Measurements from ENCODE around the gene SULT1B1. TPM values are rescaled to one million over a fixed set of nuclear protein-coding genes. Genes with fewer than 3 reads are reported as not detected.

SULT1B1 gene
- total RNA-seq, 1 donor, result not detected

DNA sequence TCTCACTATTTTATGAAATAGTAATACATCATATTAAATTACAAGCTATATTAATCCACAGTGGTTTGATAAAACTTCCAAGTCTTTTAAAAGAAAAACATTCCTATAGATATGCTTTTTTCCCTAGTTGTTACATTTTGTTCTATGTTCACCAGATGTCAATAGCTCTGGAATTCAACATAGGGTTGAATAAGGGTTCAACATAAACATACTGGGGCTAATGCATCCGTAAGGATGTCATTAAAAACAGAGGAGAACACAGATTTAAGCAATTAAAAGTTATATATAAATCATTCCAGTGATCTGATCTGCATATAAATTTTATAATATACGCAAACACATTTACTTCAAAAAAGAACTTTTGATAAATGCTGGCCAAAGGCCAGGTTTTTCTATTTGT lies 32.5 kb downstream of the SULT1B1 start:
- H3K4me3 ChIP-seq (ENCODE audit: insufficient read depth, low read length), result no peak overlapping the region
- H3K27ac ChIP-seq (ENCODE audit: low read depth, low read length), result no peak overlapping the region
- H3K27me3 ChIP-seq (ENCODE audit: insufficient read depth, low read length), result no peaks in the 10 kb centered on the region
- no peaks in the 10 kb centered on the region for H3K79me2 ChIP-seq (ENCODE audit: insufficient read depth, low read length)
- no peak for DNase-seq (ENCODE audit: insufficient read length, low spot score, missing footprints)
- no peak overlapping the region for H2AFZ ChIP-seq (ENCODE audit: low read length)
- H4K20me1 ChIP-seq (ENCODE audit: insufficient read depth, low read length), result no peaks in the 10 kb centered on the region
- TF ChIP-seq, protein P1, sequence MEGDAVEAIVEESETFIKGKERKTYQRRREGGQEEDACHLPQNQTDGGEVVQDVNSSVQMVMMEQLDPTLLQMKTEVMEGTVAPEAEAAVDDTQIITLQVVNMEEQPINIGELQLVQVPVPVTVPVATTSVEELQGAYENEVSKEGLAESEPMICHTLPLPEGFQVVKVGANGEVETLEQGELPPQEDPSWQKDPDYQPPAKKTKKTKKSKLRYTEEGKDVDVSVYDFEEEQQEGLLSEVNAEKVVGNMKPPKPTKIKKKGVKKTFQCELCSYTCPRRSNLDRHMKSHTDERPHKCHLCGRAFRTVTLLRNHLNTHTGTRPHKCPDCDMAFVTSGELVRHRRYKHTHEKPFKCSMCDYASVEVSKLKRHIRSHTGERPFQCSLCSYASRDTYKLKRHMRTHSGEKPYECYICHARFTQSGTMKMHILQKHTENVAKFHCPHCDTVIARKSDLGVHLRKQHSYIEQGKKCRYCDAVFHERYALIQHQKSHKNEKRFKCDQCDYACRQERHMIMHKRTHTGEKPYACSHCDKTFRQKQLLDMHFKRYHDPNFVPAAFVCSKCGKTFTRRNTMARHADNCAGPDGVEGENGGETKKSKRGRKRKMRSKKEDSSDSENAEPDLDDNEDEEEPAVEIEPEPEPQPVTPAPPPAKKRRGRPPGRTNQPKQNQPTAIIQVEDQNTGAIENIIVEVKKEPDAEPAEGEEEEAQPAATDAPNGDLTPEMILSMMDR (IDR thresholded peaks at IDR 0.05; ENCODE audit: extremely low read depth, low read depth, low read length), result no peak
- no peaks in the 10 kb centered on the region for H3K36me3 ChIP-seq (ENCODE audit: insufficient read depth, low read length)
- H3K9me3 ChIP-seq (ENCODE audit: low read depth, low read length), result no peaks in the 10 kb centered on the region
- H3K4me1 ChIP-seq (ENCODE audit: insufficient read depth, low read length), result no peaks in the 10 kb centered on the region
- no peak overlapping the region for H3K4me2 ChIP-seq (ENCODE audit: insufficient read depth, low read length)

DNA sequence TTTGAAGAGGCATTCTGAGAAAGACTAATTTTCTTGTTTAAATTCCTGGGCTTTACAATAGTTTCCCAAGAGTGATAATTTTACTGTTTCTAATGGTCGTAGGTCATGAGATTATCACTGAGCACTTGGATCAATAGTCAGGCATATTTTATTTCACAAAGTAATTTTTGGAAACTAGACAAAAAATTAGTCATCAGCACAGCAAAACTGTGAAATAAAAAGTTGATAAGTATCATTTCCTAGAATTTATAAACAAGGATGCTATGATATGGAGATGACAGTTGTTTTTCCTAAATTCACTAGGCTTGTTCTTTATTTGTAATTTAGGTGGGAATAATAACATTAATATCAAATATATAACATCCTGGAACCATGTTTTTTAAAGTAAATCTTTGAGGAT lies 33.0 kb downstream of the SULT1B1 start:
- no peak overlapping the region for H3K27ac ChIP-seq (ENCODE audit: low read depth, low read length)
- H3K36me3 ChIP-seq (ENCODE audit: insufficient read depth, low read length), result no peaks in the 10 kb centered on the region
- TF ChIP-seq, protein P1 (IDR thresholded peaks at IDR 0.05; ENCODE audit: extremely low read depth, low read depth, low read length), result no peak
- no peak overlapping the region for H2AFZ ChIP-seq (ENCODE audit: low read length)
- H3K79me2 ChIP-seq (ENCODE audit: insufficient read depth, low read length), result no peaks in the 10 kb centered on the region
- no peak overlapping the region for H3K4me3 ChIP-seq (ENCODE audit: insufficient read depth, low read length)
- no peak for DNase-seq (ENCODE audit: insufficient read length, low spot score, missing footprints)
- H3K4me2 ChIP-seq (ENCODE audit: insufficient read depth, low read length), result no peak overlapping the region
- H3K27me3 ChIP-seq (ENCODE audit: insufficient read depth, low read length), result no peaks in the 10 kb centered on the region
- H4K20me1 ChIP-seq (ENCODE audit: insufficient read depth, low read length), result no peaks in the 10 kb centered on the region
- no peaks in the 10 kb centered on the region for H3K9me3 ChIP-seq (ENCODE audit: low read depth, low read length)
- no peaks in the 10 kb centered on the region for H3K4me1 ChIP-seq (ENCODE audit: insufficient read depth, low read length)

DNA sequence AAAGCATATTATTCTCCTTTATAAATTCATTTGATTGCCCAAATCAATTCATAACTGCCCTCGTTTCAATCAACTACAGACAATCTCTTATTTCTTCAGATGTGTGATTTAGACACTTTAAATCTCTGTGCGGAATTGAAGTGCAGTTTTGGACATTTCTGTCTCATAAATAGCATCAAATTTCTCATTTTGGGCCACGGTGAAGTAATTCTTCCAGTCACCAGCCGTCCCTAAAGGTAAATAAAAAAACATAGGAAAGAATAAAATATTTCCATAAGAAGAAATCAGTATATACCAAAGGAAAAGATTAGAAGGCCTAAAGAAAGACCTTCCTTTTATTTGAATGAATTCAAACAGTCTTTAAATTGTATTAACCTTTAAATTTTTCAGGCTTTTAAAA lies 33.4 kb downstream of the SULT1B1 start:
- Histone ChIP-seq H3K4me1 (ENCODE audit: insufficient read depth, low read length) (no peaks in the 10 kb centered on the region), H3K9me3 (ENCODE audit: low read depth, low read length) (no peaks in the 10 kb centered on the region), H2AFZ (ENCODE audit: low read length) (no peak overlapping the region), H3K4me2 (ENCODE audit: insufficient read depth, low read length) (no peak overlapping the region), H3K36me3 (ENCODE audit: insufficient read depth, low read length) (no peaks in the 10 kb centered on the region), H4K20me1 (ENCODE audit: insufficient read depth, low read length) (no peaks in the 10 kb centered on the region), H3K27ac (ENCODE audit: low read depth, low read length) (no peak overlapping the region), H3K27me3 (ENCODE audit: insufficient read depth, low read length) (no peaks in the 10 kb centered on the region), H3K79me2 (ENCODE audit: insufficient read depth, low read length) (no peaks in the 10 kb centered on the region), H3K4me3 (ENCODE audit: insufficient read depth, low read length) (no peak overlapping the region)
- TF ChIP-seq, protein P1 (IDR thresholded peaks at IDR 0.05; ENCODE audit: extremely low read depth, low read depth, low read length), result no peak
- DNase-seq (ENCODE audit: insufficient read length, low spot score, missing footprints), result no peak

DNA sequence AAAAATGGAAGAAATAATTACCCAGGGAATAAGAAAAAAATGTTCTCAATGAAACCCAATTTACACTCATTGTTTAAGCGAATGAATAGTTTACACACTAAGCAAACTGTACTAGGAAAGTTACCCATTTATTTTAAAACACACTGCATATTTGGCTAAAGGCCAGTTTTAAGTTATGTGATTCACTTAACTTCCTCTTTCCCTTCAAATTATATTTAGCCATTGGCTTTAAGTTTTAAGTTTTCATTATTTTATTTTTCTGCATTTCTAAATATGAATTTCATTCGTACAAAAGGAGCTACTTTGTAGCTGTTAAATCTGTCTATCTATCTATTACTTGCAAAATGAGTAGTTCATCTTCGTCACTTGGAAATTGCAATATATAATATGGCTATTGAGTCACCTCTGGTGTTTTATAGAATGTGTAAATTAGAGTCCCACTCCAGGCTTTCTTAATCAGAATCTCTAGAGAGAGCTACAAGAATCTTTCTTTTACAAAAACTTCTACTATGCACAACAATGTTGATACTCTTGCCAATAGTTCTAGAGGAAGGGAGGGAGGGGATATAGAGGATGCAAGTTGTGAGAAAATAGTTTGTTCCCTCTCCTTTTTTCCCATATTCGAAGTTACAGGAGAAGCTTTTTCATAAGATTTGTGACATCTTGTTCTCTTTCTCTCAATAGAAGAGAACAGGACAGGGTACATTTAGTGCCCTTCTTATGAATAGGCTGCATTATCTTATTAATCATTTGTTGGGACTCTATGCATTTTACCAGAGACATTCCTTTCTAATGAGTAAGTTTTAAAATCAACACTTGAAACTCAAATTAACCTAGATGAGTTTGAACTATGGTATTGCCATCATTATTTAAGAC lies 41.8 kb downstream of the SULT1B1 start:
- Histone ChIP-seq H3K4me1 (ENCODE audit: insufficient read depth, low read length) (no peaks in the 10 kb centered on the region), H3K36me3 (ENCODE audit: insufficient read depth, low read length) (no peaks in the 10 kb centered on the region)

More for the DNA sequence above, 41.8 kb downstream of the SULT1B1 start:
- TF ChIP-seq, protein P1 (IDR thresholded peaks at IDR 0.05; ENCODE audit: extremely low read depth, low read depth, low read length), result no peak
- Histone ChIP-seq H3K4me3 (ENCODE audit: insufficient read depth, low read length) (no peak overlapping the region), H3K79me2 (ENCODE audit: insufficient read depth, low read length) (no peaks in the 10 kb centered on the region), H3K27ac (ENCODE audit: low read depth, low read length) (no peak overlapping the region), H3K4me2 (ENCODE audit: insufficient read depth, low read length) (no peak overlapping the region), H2AFZ (ENCODE audit: low read length) (no peak overlapping the region), H3K27me3 (ENCODE audit: insufficient read depth, low read length) (no peaks in the 10 kb centered on the region), H4K20me1 (ENCODE audit: insufficient read depth, low read length) (no peaks in the 10 kb centered on the region), H3K9me3 (ENCODE audit: low read depth, low read length) (no peaks in the 10 kb centered on the region)
- no peak for DNase-seq (ENCODE audit: insufficient read length, low spot score, missing footprints)
